GM19035 (cell line): Measurements from ENCODE around the gene PCDH9.

Source experiments
- ATAC-seq: cut with Tn5 transposase; IDR thresholded peaks from one replicate; pipeline ENCODE4 v1.9.1; 2021; ENCODE audit not compliant: unreplicated experiment

The PCDH9 gene

GRCh38 chr13:67226696-67227095 is 3.4 kb downstream of the PCDH9 start:
- no peak for ATAC-seq

GRCh38 chr13:67225252-67226159 is 4.6 kb downstream of the PCDH9 start:
- no peak for ATAC-seq

DNA sequence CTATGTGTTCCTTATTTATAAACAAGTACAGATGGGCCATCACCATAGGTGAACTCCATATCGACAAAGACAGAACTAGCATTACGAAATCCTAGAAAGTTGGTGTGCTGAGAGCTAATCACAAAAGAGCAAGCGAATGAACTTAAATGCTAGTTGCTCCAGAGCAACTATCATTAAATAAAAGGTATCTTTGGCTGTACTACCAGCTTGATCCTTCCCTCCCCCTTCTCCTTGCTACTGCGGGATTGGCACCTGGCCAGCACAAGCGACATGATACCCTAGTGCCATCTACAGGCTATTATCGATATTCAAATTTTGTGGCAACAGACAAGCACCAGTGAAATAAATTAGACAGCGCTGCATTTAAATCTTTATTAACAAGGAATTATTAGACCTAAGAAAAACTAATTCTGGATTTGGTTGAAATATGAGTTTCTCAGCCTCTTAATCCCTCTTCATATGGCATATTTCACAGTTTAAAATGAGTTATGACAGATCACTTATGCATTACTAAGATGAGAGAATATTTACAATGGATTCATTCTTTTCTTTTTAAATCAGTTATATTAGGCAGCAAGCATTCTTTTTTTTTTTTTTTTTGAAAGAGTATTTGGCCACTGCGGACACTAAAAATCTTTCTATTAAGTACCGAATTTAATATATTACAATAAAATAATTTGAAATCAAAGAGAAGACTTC is 5.8 kb downstream of the PCDH9 start:
- peak; percentile 76 for ATAC-seq

- ATAC-seq, result no peak
Measured at GRCh38 chr13:67223742-67224141, 6.4 kb downstream of the PCDH9 start.

DNA sequence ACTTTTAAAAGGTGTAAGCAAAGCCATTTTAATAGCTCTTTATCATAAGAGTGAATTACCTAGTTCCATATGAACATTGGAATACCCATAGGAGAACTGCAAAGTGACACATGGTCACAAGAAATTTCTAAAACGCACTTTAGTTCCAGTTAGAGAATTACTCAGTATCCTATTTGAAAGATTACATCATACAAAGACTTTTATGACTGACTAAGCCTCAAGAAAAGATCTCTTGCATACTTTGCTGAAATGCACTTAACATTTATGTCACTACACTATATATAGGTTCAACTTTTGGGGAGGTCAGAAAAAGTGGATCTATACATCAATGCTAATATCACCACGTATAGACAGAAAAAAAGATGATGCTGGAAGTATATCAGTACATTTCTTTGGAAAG is 7.1 kb downstream of the PCDH9 start:
- ATAC-seq, result no peak

- no peak for ATAC-seq
Measured at GRCh38 chr13:67221630-67222226, 8.4 kb downstream of the PCDH9 start.

GRCh38 chr13:67219113-67219512 is 11.0 kb downstream of the PCDH9 start:
- ATAC-seq, result no peak

- ATAC-seq, result no peak
Measured at GRCh38 chr13:67217880-67218279, 12.3 kb downstream of the PCDH9 start.

- ATAC-seq, result no peak
Measured at GRCh38 chr13:67216864-67217263, 13.3 kb downstream of the PCDH9 start.

DNA sequence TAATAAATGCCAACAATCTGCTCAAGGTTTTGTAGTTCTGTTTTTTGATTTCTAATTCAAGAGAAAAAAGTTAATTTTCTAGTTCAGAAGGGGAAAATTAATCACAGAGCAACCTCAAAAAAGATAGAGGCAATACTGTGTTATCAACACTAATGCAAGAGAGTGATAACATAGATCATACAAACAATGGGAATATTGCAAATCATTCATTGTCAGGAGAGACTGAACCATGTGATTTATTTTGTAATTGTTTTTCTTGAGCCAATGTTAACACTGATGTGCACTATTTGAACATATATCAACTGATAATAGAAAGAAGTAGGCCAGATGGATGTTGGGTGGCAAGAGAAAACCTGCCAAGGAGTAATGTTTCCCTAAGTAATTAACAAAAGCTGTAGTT is 19.9 kb downstream of the PCDH9 start:
- no peak for ATAC-seq

DNA sequence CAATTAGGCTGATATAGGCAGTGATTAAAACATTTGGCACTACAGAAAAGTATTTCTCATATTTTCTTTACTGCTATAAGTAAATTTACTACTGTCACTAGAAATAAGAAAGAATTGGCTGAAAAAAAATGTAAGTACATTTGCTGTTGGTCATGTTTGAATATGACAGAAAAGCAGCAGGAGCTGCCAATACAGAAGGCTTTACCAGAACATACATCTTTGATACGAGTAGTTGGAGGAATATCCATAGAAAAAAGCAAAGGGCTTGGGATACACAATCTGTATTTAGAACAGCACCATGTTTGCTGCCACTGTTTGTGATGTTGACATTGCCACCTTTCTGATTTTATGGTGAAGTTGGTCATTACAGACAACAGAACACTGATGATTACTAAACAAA is 21.6 kb downstream of the PCDH9 start:
- no peak for ATAC-seq

DNA sequence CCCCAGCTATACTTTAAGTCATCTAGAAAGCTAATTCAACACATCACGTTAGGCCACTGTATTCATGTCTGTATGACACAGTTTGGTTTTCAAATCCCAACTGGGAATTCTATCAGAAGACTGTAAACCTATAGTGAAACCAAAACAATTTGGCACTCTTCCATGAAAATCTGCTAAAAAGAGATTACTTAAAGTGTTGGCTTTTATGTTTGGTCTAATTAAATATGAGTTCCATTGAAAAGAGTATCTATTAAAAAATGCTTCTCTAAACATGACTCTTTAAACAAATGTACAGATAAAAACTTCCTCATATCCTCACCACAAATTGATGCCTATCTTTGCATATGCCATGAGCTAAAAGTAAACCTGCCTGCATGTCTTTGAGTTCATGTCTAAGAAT is 25.4 kb downstream of the PCDH9 start:
- ATAC-seq, result no peak

DNA sequence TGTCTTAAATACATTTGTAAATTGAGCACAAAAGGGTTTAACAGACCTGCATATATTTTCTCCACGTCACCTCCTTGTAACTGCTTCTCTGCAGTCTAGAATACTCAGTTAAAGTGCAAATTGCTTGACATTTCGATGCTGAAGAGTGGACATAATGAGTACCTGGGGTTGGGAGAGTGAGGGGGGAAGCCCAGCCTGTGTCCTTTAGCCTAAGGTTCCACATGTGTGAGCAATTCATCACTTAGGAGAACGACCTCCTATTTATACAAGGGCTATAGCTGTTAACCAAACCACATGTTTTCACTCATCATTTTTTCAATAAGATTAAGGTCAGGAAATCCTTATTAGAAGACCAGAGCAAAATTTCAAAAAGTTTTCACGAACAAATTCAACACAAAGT is 29.5 kb downstream of the PCDH9 start:
- ATAC-seq, result no peak

GRCh38 chr13:67200183-67200582 is 30.0 kb downstream of the PCDH9 start:
- no peak for ATAC-seq

GRCh38 chr13:67197704-67198103 is 32.4 kb downstream of the PCDH9 start:
- ATAC-seq, result no peak

DNA sequence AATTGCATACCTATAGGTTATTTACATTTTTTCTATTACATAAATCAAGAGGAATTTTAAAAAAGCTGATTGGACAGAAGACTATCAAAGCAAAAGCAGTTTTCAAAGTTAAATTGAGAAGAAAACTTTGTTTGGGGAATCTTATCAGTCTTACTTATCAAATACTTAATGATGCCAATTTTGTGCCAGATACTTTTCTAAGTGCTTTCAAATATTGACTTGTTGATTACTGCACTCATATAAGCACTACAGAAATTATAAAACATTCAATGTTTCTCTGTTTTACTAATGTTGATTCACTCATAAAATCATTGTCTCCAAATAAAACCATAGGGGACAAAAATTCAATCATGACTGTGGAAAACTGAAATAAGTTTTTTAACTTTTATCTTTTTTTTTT is 36.2 kb downstream of the PCDH9 start:
- ATAC-seq, result no peak

GRCh38 chr13:67192751-67193150 is 37.4 kb downstream of the PCDH9 start:
- no peak for ATAC-seq

GRCh38 chr13:67186995-67187569 is 43.1 kb downstream of the PCDH9 start:
- no peak for ATAC-seq

- no peak for ATAC-seq
Measured at GRCh38 chr13:67184247-67184646, 45.9 kb downstream of the PCDH9 start.

- no peak for ATAC-seq
Measured at GRCh38 chr13:67183151-67183550, 47.0 kb downstream of the PCDH9 start.

DNA sequence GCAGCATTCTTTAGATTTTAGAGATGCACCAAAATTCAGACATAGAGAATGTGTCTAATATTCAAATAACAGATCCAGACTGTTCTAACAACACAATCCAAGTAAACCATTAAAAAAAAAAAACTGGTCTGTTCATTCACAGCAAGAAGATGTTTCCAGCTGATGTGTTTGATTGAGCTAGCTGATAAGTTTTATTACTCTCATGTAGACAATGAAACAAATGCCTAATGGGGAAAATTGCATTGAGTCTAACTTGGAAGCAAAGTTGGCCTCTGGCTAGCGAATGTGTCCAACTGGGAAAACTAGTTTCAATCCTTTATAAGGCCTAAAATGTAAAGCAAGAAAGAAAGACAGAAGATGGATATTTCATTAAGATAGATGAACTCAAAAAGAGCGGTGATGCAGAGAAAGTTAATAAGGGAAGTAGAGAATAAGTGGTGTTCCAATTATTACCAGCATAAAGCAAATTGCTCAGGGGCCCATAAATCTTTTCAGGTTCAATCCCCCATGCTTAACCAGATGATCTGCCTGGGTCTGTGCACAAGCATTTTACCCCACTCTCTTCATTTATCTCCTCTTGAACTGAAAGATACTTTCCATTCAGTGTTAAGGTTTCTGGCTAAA is 54.2 kb downstream of the PCDH9 start:
- ATAC-seq, result no peak
